ENCODE data around the gene GIMAP7.

DNA sequence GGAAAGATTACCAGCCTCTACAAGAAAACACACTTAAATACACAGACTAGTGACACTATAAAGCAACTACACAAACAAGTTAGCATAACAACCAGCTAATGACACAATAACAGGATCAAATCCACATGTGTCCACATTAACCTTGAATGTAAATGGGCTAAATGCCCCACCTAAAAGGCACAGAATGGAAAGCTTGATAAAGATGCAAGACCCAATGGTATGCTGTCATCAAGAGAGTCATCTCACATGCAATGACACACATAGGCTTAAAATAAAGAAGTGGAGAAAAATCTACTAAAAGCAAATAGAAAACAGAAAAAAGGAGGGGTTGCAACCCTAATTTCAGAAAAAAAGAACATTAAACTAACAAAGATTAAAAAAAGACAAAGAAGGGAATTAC lies 38.5 kb downstream of the GIMAP7 start:
- TF ChIP-seq, protein P1, sequence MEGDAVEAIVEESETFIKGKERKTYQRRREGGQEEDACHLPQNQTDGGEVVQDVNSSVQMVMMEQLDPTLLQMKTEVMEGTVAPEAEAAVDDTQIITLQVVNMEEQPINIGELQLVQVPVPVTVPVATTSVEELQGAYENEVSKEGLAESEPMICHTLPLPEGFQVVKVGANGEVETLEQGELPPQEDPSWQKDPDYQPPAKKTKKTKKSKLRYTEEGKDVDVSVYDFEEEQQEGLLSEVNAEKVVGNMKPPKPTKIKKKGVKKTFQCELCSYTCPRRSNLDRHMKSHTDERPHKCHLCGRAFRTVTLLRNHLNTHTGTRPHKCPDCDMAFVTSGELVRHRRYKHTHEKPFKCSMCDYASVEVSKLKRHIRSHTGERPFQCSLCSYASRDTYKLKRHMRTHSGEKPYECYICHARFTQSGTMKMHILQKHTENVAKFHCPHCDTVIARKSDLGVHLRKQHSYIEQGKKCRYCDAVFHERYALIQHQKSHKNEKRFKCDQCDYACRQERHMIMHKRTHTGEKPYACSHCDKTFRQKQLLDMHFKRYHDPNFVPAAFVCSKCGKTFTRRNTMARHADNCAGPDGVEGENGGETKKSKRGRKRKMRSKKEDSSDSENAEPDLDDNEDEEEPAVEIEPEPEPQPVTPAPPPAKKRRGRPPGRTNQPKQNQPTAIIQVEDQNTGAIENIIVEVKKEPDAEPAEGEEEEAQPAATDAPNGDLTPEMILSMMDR (IDR thresholded peaks at IDR 0.05): no peak
- TF ChIP-seq POLR2A (IDR thresholded peaks at IDR 0.05): no peak

Data from thyroid gland (tissue), 4 donors.